Small intestine (tissue), 7 donors: ENCODE results near the gene HSF2. TPM values are rescaled to one million over a fixed set of nuclear protein-coding genes. Genes with fewer than 3 reads are reported as not detected.

Experiments
- DNase-seq, 2 donors: peaks; one replicate each; pipeline versions ENCODE4 v3.0.0 to v3.0.0-alpha.2; 2013
- FAIRE-seq: peaks from 2 replicates; lab custom pipeline; 2012; peaks lifted over from hg19 to GRCh38; lab: Jason Lieb, UNC
- H3K27ac ChIP-seq, 3 donors: one replicate each; pipeline ENCODE4 v1.5.1; 2013; ENCODE audit warnings: low read length in 2 of 3, mild to moderate bottlenecking in 2 of 3, control low read depth in 1 of 3, inconsistent platforms in 1 of 3, low read depth in 1 of 3, moderate library complexity in 1 of 3
- H3K27me3 ChIP-seq, 3 donors: one replicate each; pipeline ENCODE4 v1.6.1; 2013; ENCODE audit warnings: low read length in 3 of 3, inconsistent platforms in 1 of 3; ENCODE audit not compliant: control insufficient read depth in 3 of 3, insufficient read depth in 3 of 3
- H3K36me3 ChIP-seq, 3 donors: one replicate each; pipeline ENCODE4 v1.6.1; 2013; ENCODE audit warnings: low read length in 3 of 3, inconsistent platforms in 1 of 3, low read depth in 1 of 3, mild to moderate bottlenecking in 1 of 3, moderate library complexity in 1 of 3; ENCODE audit not compliant: control insufficient read depth in 3 of 3, insufficient read depth in 2 of 3
- H3K4me1 ChIP-seq, 3 donors: one replicate each; pipeline ENCODE4 v1.6.1; 2013; ENCODE audit warnings: low read length in 2 of 3, inconsistent platforms in 1 of 3, low read depth in 1 of 3, mild to moderate bottlenecking in 1 of 3, moderate library complexity in 1 of 3; ENCODE audit not compliant: control insufficient read depth in 3 of 3, insufficient read depth in 2 of 3
- H3K4me3 ChIP-seq, 3 donors: one replicate each; pipeline ENCODE4 v1.5.1; 2013; ENCODE audit warnings: low read length in 3 of 3, control low read depth in 1 of 3, inconsistent platforms in 1 of 3, low read depth in 1 of 3, mild to moderate bottlenecking in 1 of 3, moderate library complexity in 1 of 3
- H3K9me3 ChIP-seq, 2 donors: one replicate each; pipeline ENCODE4 v1.6.1; 2013; ENCODE audit warnings: low read depth in 1 of 2, low read length in 1 of 2; ENCODE audit not compliant: control insufficient read depth in 2 of 2, insufficient read depth in 1 of 2
- WGBS, 3 donors: extraction: QIAGEN DNeasy Blood & Tissue Kit; methylation state at CpG; one replicate each; pipeline ENCODE4 v1.1.7; 2013; 5-methylcytosine and 5-hydroxymethylcytosine counted together
- polyA plus RNA-seq, 4 donors: library from polyadenylated mRNA; stranded (reverse) in 3 of 4; unstranded in 1 of 4; fragments of 200-250 nt in 3 of 4; fragments of 120-200 nt in 1 of 4; gene quantifications; one replicate each; pipeline versions ENCODE4 v1.2.1 to v1.2.3, GENCODE V29; 2013
- donor health status: healthy with polysubstance abuse.
- donor health status: control.
- donor health status: control.
- donor health status: Bipolar disorder and iron deficiency.
- donor health status: healthy.

HSF2 gene
- polyA plus RNA-seq, 4 donors, result 5.4 to 12.2 (median 6.5) TPM

DNA sequence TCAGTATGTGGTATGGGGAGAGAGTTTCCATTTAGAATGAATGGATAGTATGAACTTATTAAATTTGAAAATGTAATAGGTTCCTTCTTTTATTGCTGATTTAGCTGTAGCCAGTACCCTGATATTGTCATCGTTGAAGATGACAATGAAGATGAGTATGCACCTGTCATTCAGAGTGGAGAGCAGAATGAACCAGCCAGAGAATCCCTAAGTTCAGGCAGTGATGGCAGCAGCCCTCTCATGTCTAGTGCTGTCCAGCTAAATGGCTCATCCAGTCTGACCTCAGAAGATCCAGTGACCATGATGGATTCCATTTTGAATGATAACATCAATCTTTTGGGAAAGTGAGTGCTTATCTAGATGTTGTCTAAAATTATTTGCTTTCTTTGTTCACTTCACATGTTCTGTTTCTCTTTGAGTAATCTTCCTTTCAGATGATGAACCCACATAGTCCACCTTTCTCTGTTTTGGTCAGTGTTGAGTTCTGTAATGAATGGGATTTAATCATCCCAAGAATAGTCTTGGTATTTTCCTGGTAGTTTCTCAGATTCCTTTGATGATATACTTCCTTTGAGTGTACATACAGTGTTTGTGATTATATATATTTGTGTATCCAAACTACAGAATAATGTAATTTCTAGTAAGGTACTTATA is 23.3 kb downstream of the HSF2 start:
- Histone ChIP-seq H3K27ac (no peak overlapping the region), H3K4me1 (no peaks in the 10 kb centered on the region), H3K9me3 (no peaks in the 10 kb centered on the region), H3K27me3 (no peaks in the 10 kb centered on the region), H3K4me3 (no peak overlapping the region), H3K36me3 (peaks cover 0 to 8% (median 2%) of the 10 kb centered on the region in 3 donors)
- FAIRE-seq (no peak), DNase-seq (no peak)
- WGBS, 3 donors, result 80 to 86% (median 84%) methylated on average over 1 of the region's 1 CpG

DNA sequence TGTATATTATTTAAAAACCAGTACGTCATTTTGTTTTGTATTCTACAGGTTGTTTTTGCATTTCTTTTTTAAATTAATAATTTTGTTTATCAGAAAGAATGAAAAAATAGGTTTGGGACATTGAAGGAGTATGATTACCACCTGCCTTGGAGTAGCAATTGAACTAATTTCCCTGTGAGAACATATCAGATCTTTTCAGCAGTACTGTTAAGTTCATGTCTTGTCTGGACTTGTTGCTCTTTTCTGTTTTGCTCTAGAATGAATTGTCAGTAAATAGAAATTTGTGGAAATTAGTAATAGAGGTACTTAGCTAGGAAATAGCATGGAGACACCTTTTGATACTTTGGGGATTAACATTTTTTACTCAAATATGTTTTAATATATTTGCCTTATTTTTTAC is 24.3 kb downstream of the HSF2 start:
- Histone ChIP-seq H3K27ac (no peak overlapping the region), H3K9me3 (no peaks in the 10 kb centered on the region), H3K4me3 (no peak overlapping the region), H3K27me3 (no peaks in the 10 kb centered on the region), H3K4me1 (no peaks in the 10 kb centered on the region), H3K36me3 (peaks cover 0 to 5% (median 2%) of the 10 kb centered on the region in 3 donors)
- DNase-seq (no peak), FAIRE-seq (no peak)
- 85 to 93% (median 89%) methylated on average over 1 of the region's 1 CpG for WGBS, 3 donors

DNA sequence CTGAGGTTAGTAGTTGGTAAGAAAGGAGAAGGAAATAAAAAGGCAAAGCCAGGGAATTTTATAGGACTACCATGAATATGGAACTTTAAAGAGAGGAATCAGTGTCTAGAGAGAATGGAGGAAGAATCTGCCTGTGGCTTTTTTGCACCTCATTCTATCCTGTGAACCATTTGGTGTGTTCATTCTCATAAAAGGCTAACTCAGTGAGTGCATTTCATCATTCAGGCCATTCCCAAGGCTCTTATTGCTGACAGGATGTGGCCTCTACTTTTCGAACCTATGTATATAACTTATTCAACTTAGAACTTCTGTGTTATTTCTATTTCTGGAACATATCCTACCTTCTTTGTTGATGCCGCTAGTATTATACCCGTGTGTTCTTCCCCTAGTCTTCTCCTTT is 27.1 kb downstream of the HSF2 start:
- no peak for FAIRE-seq
- DNase-seq, result no peak
- H3K27ac ChIP-seq, result no peak overlapping the region
- WGBS, 3 donors, result 91 to 96% (median 93%) methylated on average over 3 of the region's 3 CpGs
- peaks cover 0 to 2% (median 2%) of the 10 kb centered on the region in 3 donors for H3K36me3 ChIP-seq
- no peaks in the 10 kb centered on the region for H3K27me3 ChIP-seq
- no peaks in the 10 kb centered on the region for H3K4me1 ChIP-seq
- no peak overlapping the region for H3K4me3 ChIP-seq
- no peaks in the 10 kb centered on the region for H3K9me3 ChIP-seq

DNA sequence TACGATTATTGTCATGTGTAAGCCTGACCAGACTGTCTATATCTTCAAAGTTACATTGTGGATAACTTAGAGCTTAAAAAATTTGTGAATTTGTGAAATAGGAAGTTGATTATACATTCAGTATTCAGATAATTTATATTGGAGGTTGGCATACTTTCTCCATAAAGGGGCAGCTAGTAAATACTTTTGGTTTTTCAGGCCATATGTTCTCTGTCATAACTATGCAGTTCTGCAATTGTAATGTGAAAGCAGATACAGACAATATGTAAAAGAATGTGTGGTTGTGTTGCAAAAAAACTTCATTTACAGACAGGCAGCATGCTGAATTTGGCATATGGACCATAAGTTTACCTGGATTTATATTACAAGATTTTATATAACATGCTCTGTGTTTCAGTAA is 29.3 kb downstream of the HSF2 start:
- no peak for DNase-seq
- H3K27ac ChIP-seq, result no peak overlapping the region
- FAIRE-seq, result no peak
- no peaks in the 10 kb centered on the region for H3K27me3 ChIP-seq
- no peaks in the 10 kb centered on the region for H3K9me3 ChIP-seq
- H3K4me3 ChIP-seq, result no peak overlapping the region
- H3K36me3 ChIP-seq, result peaks cover 2 to 7% (median 5%) of the 10 kb centered on the region in 3 donors
- WGBS, 3 donors, result 84 to 94% (median 91%) methylated on average over 1 of the region's 1 CpG
- no peaks in the 10 kb centered on the region for H3K4me1 ChIP-seq

DNA sequence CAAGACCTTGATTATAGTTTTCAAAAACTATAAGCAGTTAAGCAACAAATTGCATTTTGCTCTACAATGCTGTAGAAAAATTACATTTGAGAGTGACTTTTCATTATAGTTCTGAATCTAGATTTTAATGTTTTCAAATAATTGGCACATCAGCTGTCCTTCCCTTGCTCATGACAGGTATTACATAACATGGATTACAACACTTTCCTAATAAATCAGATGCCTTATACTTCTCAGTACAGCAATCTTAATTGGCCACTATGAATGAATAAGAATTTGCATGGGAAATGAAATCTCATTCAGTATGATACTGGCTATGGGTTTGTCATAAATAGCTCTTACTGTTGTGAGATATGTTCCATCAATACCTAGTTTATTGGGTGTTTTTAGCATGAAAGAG is 29.9 kb downstream of the HSF2 start:
- peaks cover 5 to 7% (median 6%) of the 10 kb centered on the region in 3 donors for H3K36me3 ChIP-seq
- no peak overlapping the region for H3K4me3 ChIP-seq
- no peaks in the 10 kb centered on the region for H3K9me3 ChIP-seq
- H3K4me1 ChIP-seq, result no peaks in the 10 kb centered on the region
- no peak overlapping the region for H3K27ac ChIP-seq
- DNase-seq, result no peak
- no peaks in the 10 kb centered on the region for H3K27me3 ChIP-seq
- no peak for FAIRE-seq

DNA sequence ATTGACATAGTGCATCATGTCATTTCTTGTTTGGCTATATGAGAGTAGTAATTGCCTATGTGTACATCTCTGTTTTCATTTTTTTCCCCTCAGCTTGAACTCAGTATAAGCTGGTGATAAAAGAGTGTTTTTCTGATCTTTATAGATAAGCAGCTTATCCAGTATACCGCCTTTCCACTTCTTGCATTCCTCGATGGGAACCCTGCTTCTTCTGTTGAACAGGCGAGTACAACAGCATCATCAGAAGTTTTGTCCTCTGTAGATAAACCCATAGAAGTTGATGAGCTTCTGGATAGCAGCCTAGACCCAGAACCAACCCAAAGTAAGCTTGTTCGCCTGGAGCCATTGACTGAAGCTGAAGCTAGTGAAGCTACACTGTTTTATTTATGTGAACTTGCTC is 32.3 kb downstream of the HSF2 start:
- Histone ChIP-seq H3K36me3 (peaks cover 5 to 8% (median 7%) of the 10 kb centered on the region in 3 donors), H3K9me3 (no peaks in the 10 kb centered on the region), H3K27me3 (no peaks in the 10 kb centered on the region), H3K4me1 (no peaks in the 10 kb centered on the region), H3K27ac (no peak overlapping the region), H3K4me3 (no peak overlapping the region)
- DNase-seq, result no peak
- FAIRE-seq, result no peak
- WGBS, 3 donors, result 93 to 96% (median 94%) methylated on average over 4 of the region's 4 CpGs

DNA sequence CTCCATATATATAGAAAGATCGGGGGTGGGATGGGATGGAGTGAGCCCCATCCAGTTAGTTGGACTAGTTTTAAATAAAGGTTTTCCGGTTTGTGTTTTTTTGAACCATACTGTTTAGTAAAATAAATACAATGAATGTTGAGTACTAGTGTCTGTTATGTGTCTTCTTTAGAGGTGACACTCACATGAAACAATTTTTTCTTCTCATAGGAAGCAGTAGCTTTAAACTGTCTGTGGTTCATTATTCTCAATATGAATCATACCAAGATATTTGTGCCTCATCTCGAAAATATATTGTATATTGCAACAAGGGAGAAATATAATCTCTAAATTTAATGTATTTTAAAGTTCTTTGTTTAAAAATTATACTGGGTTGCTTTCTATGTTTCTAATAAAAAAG is 33.4 kb downstream of the HSF2 start:
- 71 to 80% (median 73%) methylated on average over 3 of the region's 3 CpGs for WGBS, 3 donors
- H3K27me3 ChIP-seq, result no peaks in the 10 kb centered on the region
- H3K4me3 ChIP-seq, result no peak overlapping the region
- H3K4me1 ChIP-seq, result no peaks in the 10 kb centered on the region
- no peaks in the 10 kb centered on the region for H3K9me3 ChIP-seq
- peaks cover 5 to 9% (median 5%) of the 10 kb centered on the region in 3 donors for H3K36me3 ChIP-seq
- FAIRE-seq, result no peak
- no peak overlapping the region for H3K27ac ChIP-seq
- no peak for DNase-seq

DNA sequence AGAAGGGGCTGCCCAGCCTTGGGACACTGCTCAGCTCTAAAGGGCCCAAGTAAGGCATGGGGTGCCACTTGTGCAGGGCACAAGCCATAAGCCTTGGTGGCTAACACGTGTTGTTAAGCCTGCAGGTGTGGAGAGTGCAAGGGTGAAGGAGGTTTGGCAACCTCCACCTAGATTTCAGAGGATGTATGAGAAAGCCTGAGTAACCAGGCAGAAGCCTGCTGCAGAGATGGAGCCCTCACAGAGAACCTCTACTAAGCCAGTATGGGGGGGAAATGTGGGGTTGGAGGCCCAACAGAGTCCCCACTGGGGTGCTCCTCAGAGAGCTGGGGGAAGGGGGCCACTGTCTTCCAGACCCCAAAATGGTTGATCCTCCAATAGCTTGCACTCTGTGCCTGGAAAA is 39.5 kb downstream of the HSF2 start:
- H3K4me1 ChIP-seq, result no peaks in the 10 kb centered on the region
- H3K4me3 ChIP-seq, result no peak overlapping the region
- no peaks in the 10 kb centered on the region for H3K27me3 ChIP-seq
- 90 to 92% (median 92%) methylated on average over 1 of the region's 1 CpG for WGBS, 3 donors
- H3K9me3 ChIP-seq, result peaks cover 0 to 12% of the 10 kb centered on the region in 2 donors
- DNase-seq, result no peak
- peaks cover 3 to 23% (median 9%) of the 10 kb centered on the region in 3 donors for H3K36me3 ChIP-seq
- no peak overlapping the region for H3K27ac ChIP-seq
- no peak for FAIRE-seq

DNA sequence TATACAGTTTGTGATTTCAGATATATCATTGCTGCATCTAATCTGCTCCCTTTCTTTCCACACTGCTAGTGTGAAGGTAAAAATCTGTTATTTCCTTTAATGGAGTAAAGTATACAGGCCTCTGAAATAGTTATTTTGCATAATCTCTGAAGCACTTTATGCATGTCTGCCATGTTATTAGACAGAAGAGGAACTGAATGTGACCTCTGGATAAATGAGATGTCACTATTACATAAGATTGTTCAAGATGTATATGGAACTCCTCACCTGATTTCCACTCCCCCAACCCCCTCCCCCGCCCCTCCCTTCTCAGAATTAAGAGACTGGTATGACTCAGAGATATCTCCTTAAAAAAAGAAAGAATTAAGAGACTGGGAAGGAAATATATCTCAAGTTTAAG is 45.8 kb downstream of the HSF2 start:
- Histone ChIP-seq H3K4me3 (no peak overlapping the region), H3K27me3 (no peaks in the 10 kb centered on the region), H3K27ac (no peak overlapping the region), H3K9me3 (no peaks in the 10 kb centered on the region), H3K36me3 (peaks cover 14 to 17% (median 15%) of the 10 kb centered on the region in 3 donors), H3K4me1 (no peaks in the 10 kb centered on the region)
- no peak for FAIRE-seq
- no peak for DNase-seq
- 95 to 100% (median 96%) methylated on average over 1 of the region's 1 CpG for WGBS, 3 donors
